Vagina (tissue), 2 donors: Measurements from ENCODE around the gene MYPN. TPM values are rescaled to one million over a fixed set of nuclear protein-coding genes. Genes with fewer than 3 reads are reported as not detected.
A peak's percentile ranks its signal among the peaks of the same experiment; 100 is the strongest.
"Not testable (repeated sequence)": the region's sequence is repeated elsewhere in the genome, so short reads cannot be mapped to it uniquely, and the experiment has no call there.

ENCODE experiments used
- DNase-seq, 2 donors: peaks; one replicate each; pipeline ENCODE4 v3.0.0-alpha.2; 2017; ENCODE audit errors: extremely low spot score in 2 of 2
- H3K27ac ChIP-seq: fragments of 200-600 bp; sonication (generic); one replicate; pipeline ENCODE4 v1.5.1; 2019
- H3K27me3 ChIP-seq: fragments of 200-600 bp; sonication (generic); one replicate; pipeline ENCODE4 v1.5.1; 2019
- H3K36me3 ChIP-seq, 2 donors: fragments of 200-600 bp; sonication (generic); one replicate each; pipeline ENCODE4 v1.5.1; 2017 to 2019
- H3K4me1 ChIP-seq: fragments of 200-600 bp; sonication (generic); one replicate; pipeline ENCODE4 v1.5.1; 2019
- H3K4me3 ChIP-seq, 2 donors: fragments of 200-600 bp; sonication (generic); 1 replicate in 1 of 2; 2 replicates in 1 of 2; pipeline ENCODE4 v1.5.1; 2016 to 2019
- H3K9me3 ChIP-seq: fragments of 200-600 bp; sonication (generic); one replicate; pipeline ENCODE4 v1.5.1; 2019
- CTCF ChIP-seq, 3 experiments: fragments of 450-650 bp in 2 of 3; fragments of 200-600 bp in 1 of 3; sonication (generic) in 1 of 3; IDR thresholded peaks; one replicate each; pipeline ENCODE4 v1.5.1; 2017 to 2019; ENCODE audit warnings: antibody characterized with exemption in 3 of 3, mild to moderate bottlenecking in 2 of 3, moderate library complexity in 2 of 3
- POLR2A ChIP-seq, 2 donors: fragments of 450-650 bp; IDR thresholded peaks; one replicate each; pipeline ENCODE4 v1.6.1; 2017; ENCODE audit warnings: antibody characterized with exemption in 2 of 2, mild to moderate bottlenecking in 2 of 2, moderate library complexity in 2 of 2
- POLR2AphosphoS5 ChIP-seq, 2 donors: sonication (generic); formaldehyde crosslinking; IDR thresholded peaks; one replicate each; pipeline ENCODE4 v1.9.0; 2017; ENCODE audit warnings: antibody characterized with exemption in 2 of 2, mild to moderate bottlenecking in 2 of 2, low read depth in 1 of 2; ENCODE audit not compliant: insufficient read depth in 1 of 2
- intact Hi-C: fragments of 100-400 bp; cut with DNase I; formaldehyde crosslinking; loops from one replicate; pipeline ENCODE4 v1.15.1; 2023
- total RNA-seq: library from RNA; depleted of rRNA; stranded (reverse); fragments of >200 nt; gene quantifications from one replicate; pipeline ENCODE4 v1.2.3, GENCODE V29; 2016

MYPN gene
- total RNA-seq, 1 donor from 2014 or later = not detected

DNA sequence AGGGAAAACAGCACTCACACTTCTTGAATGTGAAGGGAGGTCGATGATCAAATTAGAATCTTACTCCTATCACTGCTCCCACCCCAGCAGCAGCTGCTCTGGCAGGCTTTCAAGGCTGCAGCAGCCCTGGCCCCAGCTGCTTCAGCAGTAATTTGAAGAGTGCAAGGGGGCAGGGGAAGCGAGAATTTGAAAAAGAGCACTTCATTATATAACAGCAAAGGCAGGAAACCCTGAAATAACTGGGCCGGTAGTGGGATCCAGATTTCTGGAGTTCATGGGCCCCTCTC is 44.9 kb downstream of the MYPN start:
- no peak for DNase-seq
- Histone ChIP-seq H3K27ac (no peak overlapping the region), H3K9me3 (no peaks in the 10 kb centered on the region), H3K4me3 (no peak overlapping the region), H3K4me1 (peaks cover 13% of the 10 kb centered on the region), H3K36me3 (no peaks in the 10 kb centered on the region), H3K27me3 (no peaks in the 10 kb centered on the region)
- TF ChIP-seq CTCF (IDR thresholded peaks at IDR 0.05) (no peak), POLR2AphosphoS5 (IDR thresholded peaks at IDR 0.05; ENCODE audit: insufficient read depth in 1 of 2, low read depth in 1 of 2) (no peak), POLR2A (IDR thresholded peaks at IDR 0.05) (no peak)
- intact Hi-C loops = no loop called here

- no peak for TF ChIP-seq POLR2A (IDR thresholded peaks at IDR 0.05)
- no peak for TF ChIP-seq CTCF (IDR thresholded peaks at IDR 0.05)
- no peak for TF ChIP-seq POLR2AphosphoS5 (IDR thresholded peaks at IDR 0.05; ENCODE audit: insufficient read depth in 1 of 2, low read depth in 1 of 2)
- no peak for DNase-seq
- Histone ChIP-seq H3K27me3 (no peaks in the 10 kb centered on the region), H3K9me3 (no peaks in the 10 kb centered on the region), H3K27ac (no peak overlapping the region), H3K4me1 (peaks cover 13% of the 10 kb centered on the region), H3K36me3 (no peaks in the 10 kb centered on the region), H3K4me3 (no peak overlapping the region)
- intact Hi-C loops = loop anchor here (5.0 kb wide), 1 partner anchor 293 kb away; no protein-coding TSS in a partner anchor
These were observed 46.4 kb downstream of the MYPN start for GRCh38 chr10:68155615-68156210.

DNA sequence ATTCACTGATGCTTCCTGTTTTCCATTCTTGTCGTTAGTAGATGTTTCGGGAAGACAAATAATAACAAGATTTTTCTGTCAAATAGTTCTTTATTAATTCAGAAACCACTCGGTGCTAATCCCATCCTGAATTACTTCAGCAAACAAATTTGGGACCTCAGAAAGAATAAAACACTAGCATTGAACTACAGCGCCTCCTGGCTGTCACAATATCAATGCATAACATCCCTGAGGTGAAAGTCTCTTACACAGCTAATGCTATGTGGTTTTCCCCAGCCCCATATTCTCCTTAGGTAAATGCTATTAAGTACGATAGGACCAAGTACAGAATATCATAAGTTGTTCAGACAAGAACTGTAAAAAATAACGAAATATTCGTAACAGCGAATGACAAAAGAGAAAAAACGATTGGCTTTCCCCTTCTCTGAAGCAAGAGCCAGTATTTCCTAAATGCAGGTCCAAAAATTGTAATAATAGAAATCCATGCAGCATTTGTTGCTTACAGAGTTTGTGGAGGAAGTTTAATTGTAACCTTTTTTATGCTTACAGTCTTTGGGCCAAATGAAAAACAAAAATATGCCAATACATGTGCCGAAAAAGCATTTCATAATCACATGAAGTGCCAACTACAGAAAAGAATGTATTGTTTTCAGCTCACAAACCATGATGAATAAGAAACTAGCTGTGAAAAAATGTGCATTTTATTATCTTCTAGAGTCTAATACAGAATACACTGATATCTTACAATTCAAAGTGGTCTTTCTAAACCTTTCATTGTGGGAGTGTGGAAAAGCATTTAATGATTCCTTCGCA is 47.3 kb downstream of the MYPN start:
- no peak for TF ChIP-seq POLR2AphosphoS5 (IDR thresholded peaks at IDR 0.05; ENCODE audit: insufficient read depth in 1 of 2, low read depth in 1 of 2)
- TF ChIP-seq CTCF (IDR thresholded peaks at IDR 0.05) = peak; percentile 71 to 76 (median 75)
- peaks cover 13% of the 10 kb centered on the region for H3K4me1 ChIP-seq
- intact Hi-C loops = loop anchor here (5.0 kb wide), 1 partner anchor 294 kb away; no protein-coding TSS in a partner anchor
- H3K9me3 ChIP-seq = no peaks in the 10 kb centered on the region
- no peaks in the 10 kb centered on the region for H3K36me3 ChIP-seq
- H3K4me3 ChIP-seq = no peak overlapping the region
- H3K27ac ChIP-seq = no peak overlapping the region
- no peaks in the 10 kb centered on the region for H3K27me3 ChIP-seq
- no peak for DNase-seq

- H3K9me3 ChIP-seq, DNase-seq, H3K4me3 ChIP-seq, H3K36me3 ChIP-seq, H3K27ac ChIP-seq, H3K27me3 ChIP-seq: not testable (repeated sequence)
- peaks cover 13% of the 10 kb centered on the region for H3K4me1 ChIP-seq
- intact Hi-C loops = loop anchor here (5.0 kb wide), 1 partner anchor 295 kb away; no protein-coding TSS in a partner anchor
These were observed 48.2 kb downstream of the MYPN start for GRCh38 chr10:68157522-68157921.

- DNase-seq = no peak
- Histone ChIP-seq H3K36me3 (no peaks in the 10 kb centered on the region), H3K27me3 (no peaks in the 10 kb centered on the region), H3K4me1 (peaks cover 13% of the 10 kb centered on the region), H3K9me3 (no peaks in the 10 kb centered on the region), H3K4me3 (no peak overlapping the region), H3K27ac (no peak overlapping the region)
- intact Hi-C loops = loop anchor here (5.0 kb wide), 1 partner anchor 296 kb away; no protein-coding TSS in a partner anchor
- TF ChIP-seq POLR2AphosphoS5 (IDR thresholded peaks at IDR 0.05; ENCODE audit: insufficient read depth in 1 of 2, low read depth in 1 of 2) = no peak
- no peak for TF ChIP-seq POLR2A (IDR thresholded peaks at IDR 0.05)
- TF ChIP-seq CTCF (IDR thresholded peaks at IDR 0.05) = no peak
These were observed 48.7 kb downstream of the MYPN start for GRCh38 chr10:68158031-68158430.
